ENCODE measurements around the gene MERTK.

DNA sequence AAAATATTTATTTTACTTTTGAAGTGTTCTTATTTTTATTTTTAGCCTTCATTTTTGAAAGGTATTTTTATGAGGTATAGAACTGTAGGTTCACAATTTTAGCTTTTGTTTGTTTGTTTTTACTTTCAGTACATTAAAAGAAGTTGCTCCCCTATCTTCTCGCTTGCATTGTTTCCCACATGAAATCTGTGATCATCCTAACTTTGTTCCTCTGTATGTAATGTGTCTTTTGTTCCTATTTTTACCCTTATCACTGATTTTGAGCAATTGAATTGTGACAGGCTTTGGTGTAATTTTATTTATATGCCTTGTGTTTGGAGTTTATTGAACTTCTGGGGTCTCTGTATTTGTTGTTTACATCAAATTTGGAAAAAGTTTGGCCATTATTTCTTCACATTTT lies 78.8 kb downstream of the MERTK start:
- TF ChIP-seq, protein P1, sequence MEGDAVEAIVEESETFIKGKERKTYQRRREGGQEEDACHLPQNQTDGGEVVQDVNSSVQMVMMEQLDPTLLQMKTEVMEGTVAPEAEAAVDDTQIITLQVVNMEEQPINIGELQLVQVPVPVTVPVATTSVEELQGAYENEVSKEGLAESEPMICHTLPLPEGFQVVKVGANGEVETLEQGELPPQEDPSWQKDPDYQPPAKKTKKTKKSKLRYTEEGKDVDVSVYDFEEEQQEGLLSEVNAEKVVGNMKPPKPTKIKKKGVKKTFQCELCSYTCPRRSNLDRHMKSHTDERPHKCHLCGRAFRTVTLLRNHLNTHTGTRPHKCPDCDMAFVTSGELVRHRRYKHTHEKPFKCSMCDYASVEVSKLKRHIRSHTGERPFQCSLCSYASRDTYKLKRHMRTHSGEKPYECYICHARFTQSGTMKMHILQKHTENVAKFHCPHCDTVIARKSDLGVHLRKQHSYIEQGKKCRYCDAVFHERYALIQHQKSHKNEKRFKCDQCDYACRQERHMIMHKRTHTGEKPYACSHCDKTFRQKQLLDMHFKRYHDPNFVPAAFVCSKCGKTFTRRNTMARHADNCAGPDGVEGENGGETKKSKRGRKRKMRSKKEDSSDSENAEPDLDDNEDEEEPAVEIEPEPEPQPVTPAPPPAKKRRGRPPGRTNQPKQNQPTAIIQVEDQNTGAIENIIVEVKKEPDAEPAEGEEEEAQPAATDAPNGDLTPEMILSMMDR (IDR thresholded peaks at IDR 0.05), result no peak
- no peak for TF ChIP-seq POLR2AphosphoS5 (IDR thresholded peaks at IDR 0.05; ENCODE audit: low read depth, low read length)
- no peak for TF ChIP-seq TCF7L2 (IDR thresholded peaks at IDR 0.05; ENCODE audit: low read depth, low read length)
